HG02970 (cell line): ENCODE measurements around the gene BCAS3.

Source experiments
- ATAC-seq: cut with Tn5 transposase; IDR thresholded peaks from one replicate; pipeline ENCODE4 v1.9.1; 2021; ENCODE audit warnings: mild to moderate bottlenecking, moderate library complexity, moderate number of reproducible peaks; ENCODE audit not compliant: unreplicated experiment, low FRiP score

BCAS3 gene

GRCh38 chr17:61208301-61209105 lies 530.9 kb downstream of the BCAS3 start:
- no peak for ATAC-seq

GRCh38 chr17:61209106-61209439 lies 531.4 kb downstream of the BCAS3 start:
- ATAC-seq, result no peak

DNA sequence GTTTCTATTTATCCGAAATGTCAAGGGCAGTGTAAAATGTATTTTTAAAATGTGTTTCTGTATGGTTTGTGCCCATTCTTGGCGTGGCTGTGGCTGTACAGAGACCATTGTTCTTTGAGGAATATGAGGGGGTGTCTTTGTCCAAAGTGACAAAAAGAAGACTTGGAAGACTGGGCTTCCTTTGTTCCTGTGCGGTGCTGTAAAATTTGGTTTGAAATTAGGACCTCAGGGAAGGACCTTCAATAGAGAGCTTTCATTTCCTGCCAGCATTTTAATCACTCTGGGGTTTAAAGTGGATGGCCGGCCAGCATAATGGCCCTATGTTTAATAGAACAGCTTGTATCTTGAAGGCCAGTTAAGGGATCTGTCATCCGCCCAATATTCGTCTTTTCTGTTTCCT lies 531.9 kb downstream of the BCAS3 start:
- ATAC-seq, result no peak

GRCh38 chr17:61211236-61211635 lies 533.6 kb downstream of the BCAS3 start:
- ATAC-seq, result no peak

- no peak for ATAC-seq
Observed at GRCh38 chr17:61212655-61213054, 535.0 kb downstream of the BCAS3 start.

GRCh38 chr17:61214753-61215152 lies 537.1 kb downstream of the BCAS3 start:
- no peak for ATAC-seq

DNA sequence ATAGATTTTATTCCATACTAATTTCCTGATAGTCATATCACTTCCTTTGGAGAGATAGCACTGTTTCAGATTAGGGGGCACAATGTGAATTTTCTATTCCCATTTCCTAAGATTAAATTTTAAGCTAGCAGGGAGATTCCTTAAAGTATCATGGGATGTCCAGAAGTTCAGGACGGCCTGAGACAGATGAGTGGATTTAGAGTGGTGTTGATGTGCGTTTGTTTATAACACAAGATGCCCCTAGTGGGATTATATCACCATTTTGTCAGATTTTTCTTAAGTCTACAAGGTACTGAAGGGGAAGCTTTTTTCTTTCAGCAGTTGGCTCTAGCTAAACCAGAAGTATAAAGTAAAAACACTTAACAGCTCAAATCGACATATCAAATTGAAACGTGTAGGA lies 538.4 kb downstream of the BCAS3 start:
- no peak for ATAC-seq

GRCh38 chr17:61217878-61218437 lies 540.3 kb downstream of the BCAS3 start:
- no peak for ATAC-seq

- ATAC-seq, result no peak
Observed at GRCh38 chr17:61218438-61218837, 540.8 kb downstream of the BCAS3 start.

DNA sequence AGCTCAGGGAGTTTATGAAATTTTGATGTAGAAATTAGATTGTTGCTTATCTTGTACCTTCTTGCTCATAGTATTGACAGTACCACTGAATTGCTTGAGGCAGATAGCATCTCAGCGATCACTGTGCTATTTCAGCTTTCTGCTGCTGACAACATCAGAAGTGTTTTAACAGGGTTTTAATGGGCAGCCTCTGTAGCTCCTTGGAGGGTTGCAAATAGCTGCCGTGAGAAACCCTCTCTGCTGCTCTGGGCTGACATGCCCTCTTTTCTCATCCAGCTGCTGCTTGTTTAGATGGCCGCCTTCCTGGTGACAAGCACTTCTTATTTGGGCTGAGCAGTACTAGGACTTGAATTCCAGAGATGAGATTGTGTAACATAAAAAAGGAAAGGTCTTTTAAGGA lies 541.8 kb downstream of the BCAS3 start:
- no peak for ATAC-seq

DNA sequence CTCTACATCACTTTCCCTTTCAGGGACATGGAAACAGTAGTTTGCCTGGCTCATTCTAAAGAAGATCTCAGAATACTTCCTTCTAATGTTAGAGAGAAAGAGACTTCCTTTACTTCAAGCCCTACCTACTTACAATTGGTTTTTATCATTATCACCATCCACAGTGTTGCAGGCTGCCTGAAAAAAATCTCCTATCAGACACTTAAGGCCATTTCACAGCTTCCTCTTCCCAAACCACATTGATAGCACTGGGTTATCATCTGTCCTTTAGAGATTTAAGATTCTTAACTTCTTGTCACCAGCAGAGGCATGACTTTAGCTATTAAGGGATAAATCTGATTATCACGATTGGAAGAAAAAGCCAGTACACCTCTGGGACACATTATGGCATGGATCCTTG lies 543.5 kb downstream of the BCAS3 start:
- no peak for ATAC-seq

GRCh38 chr17:61221597-61222471 lies 544.2 kb downstream of the BCAS3 start:
- no peak for ATAC-seq

DNA sequence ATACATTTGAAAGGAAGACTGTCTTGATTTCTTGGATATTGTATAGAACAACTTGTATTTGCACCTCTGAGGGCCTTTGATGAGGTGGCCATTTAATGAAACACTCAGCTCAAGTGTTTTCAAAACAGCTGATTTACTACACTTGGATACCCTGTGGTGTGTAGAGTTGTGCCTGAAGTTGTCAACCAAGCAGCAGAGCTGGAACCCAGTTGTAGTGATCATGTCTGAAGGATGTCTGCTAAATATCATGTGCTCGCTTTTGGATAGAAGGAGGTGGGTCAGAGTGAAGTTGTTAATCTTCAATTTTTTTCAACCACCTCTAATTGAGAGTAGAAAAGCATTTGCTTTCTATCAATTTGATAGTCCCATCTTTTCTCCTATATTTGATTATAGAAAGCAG lies 546.1 kb downstream of the BCAS3 start:
- no peak for ATAC-seq

DNA sequence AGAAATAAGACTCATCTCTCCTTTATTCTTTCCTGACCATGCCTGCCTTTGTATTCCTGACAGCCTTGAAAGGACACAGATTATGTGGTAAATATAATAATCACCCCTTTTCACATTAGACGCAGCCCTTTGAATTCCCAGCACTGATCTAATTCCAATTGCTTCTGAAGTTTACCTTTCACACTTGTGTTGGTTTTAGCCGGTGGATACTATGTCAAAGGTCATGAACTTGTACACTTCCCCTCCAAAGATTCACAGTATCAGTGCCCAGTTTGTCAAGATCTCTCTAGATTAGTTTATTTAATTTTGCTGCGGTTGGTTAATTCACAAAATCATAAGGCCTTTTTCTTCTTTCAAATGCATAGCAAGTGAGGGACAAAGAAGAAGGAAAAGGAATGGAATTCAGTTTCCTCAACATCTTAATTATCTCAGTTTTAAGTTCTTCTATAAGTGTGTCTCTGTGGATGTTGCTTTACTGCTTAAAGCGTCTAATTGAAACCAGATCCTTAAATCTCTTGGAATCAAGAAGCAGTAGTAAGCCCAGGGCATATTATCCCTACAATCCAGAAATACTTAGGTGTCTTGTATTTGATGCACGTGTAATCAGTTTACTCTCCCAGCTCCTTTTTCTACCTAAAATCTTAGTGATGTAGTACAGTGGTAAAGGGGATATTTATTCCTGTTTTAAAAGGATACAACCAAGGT lies 547.7 kb downstream of the BCAS3 start:
- no peak for ATAC-seq

DNA sequence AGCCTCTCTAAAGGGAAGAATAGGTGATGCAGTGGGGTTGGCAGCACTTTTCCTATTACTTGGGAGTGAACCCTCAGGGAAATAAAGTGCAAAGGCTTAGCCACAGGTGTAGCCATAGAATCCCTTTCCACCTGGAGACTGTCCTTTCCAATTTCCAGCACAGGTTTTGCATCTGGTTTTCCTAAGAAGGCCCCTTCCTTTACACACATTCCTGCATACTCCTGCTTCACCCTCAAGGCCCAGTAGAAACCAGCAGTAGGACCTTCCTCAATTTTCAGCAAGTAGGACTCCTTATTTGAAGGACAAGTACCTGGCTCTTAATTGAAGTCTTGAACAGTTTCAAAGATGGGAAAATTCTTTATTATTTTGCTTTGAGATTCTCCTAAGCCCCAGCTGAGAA lies 550.2 kb downstream of the BCAS3 start:
- ATAC-seq, result no peak

- ATAC-seq, result no peak
Observed at GRCh38 chr17:61230461-61230860, 552.8 kb downstream of the BCAS3 start.

GRCh38 chr17:61230972-61231820 lies 553.5 kb downstream of the BCAS3 start:
- no peak for ATAC-seq

DNA sequence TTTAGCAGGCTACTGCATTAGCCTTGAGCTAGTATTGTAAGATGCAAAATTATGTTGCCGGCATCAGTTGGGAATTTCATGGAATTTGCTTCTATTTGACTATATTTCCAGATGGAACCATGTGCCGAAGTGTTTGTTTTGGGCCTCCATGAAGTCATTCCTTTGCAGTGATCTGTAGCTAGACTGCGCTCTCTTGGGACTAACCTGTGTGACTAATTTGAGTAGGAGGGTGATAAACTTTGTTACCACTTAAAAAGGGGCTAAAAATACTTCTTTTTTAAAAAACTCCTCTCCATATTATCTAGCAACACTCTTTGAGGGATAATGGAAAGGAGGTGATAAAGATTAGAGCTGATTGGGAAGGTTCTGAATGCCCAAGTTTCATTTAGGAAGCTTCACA lies 555.2 kb downstream of the BCAS3 start:
- ATAC-seq, result no peak

- no peak for ATAC-seq
Observed at GRCh38 chr17:61233991-61234750, 556.5 kb downstream of the BCAS3 start.
